DOHH2 (cell line): Measurements from ENCODE around the gene EPB42.
A peak's percentile ranks its signal among the peaks of the same experiment; 100 is the strongest.

Experiments used
- H3F3A ChIP-seq: fragments of 200-600 bp; sonication (generic), shearing (Covaris generic); 2 replicates; pipeline ENCODE4 v1.6.0; 2016; ENCODE audit warnings: antibody characterized with exemption, mild to moderate bottlenecking; ENCODE audit not compliant: control insufficient read depth, insufficient read depth
- H3K27ac ChIP-seq: fragments of 200-600 bp; sonication (generic); 2 replicates; pipeline ENCODE4 v1.5.1; 2014; ENCODE audit warnings: low read depth, mild to moderate bottlenecking, low read length, moderate library complexity
- H3K27me3 ChIP-seq: fragments of 200-600 bp; sonication (generic); 2 replicates; pipeline ENCODE4 v1.6.1; 2014; ENCODE audit warnings: mild to moderate bottlenecking, low read length, mixed read lengths; ENCODE audit not compliant: control insufficient read depth
- H3K36me3 ChIP-seq: fragments of 200-600 bp; sonication (generic); 2 replicates; pipeline ENCODE4 v1.6.1; 2014; ENCODE audit warnings: mild to moderate bottlenecking, low read length, moderate library complexity, mixed read lengths; ENCODE audit not compliant: control insufficient read depth
- H3K4me1 ChIP-seq: fragments of 200-600 bp; sonication (generic); 2 replicates; pipeline ENCODE4 v1.6.1; 2014; ENCODE audit warnings: mild to moderate bottlenecking, low read length, mixed read lengths; ENCODE audit not compliant: control insufficient read depth
- H3K4me2 ChIP-seq: fragments of 200-600 bp; sonication (generic); 2 replicates; pipeline ENCODE4 v1.6.0; 2014; ENCODE audit warnings: mild to moderate bottlenecking, low read length, moderate library complexity
- H3K4me3 ChIP-seq: fragments of 200-600 bp; sonication (generic); 2 replicates; pipeline ENCODE4 v1.5.1; 2014; ENCODE audit warnings: mild to moderate bottlenecking, low read length, mixed read lengths
- H3K79me2 ChIP-seq: fragments of 200-600 bp; sonication (generic); 2 replicates; pipeline ENCODE4 v1.6.1; 2014; ENCODE audit warnings: mild to moderate bottlenecking, low read length, mixed read lengths; ENCODE audit not compliant: control insufficient read depth
- H3K9me2 ChIP-seq: fragments of 200-600 bp; sonication (generic); replicated peaks from 2 replicates; pipeline ENCODE4 v1.6.1; 2014; ENCODE audit warnings: mild to moderate bottlenecking, low read length, mixed read lengths; ENCODE audit not compliant: control insufficient read depth
- H3K9me3 ChIP-seq: fragments of 200-600 bp; sonication (generic); 2 replicates; pipeline ENCODE4 v1.6.1; 2014; ENCODE audit warnings: antibody characterized with exemption, low read length, mixed read lengths; ENCODE audit not compliant: control insufficient read depth, insufficient read depth
- H4K20me1 ChIP-seq: fragments of 200-600 bp; sonication (generic); 2 replicates; pipeline ENCODE4 v1.6.0; 2014; ENCODE audit warnings: low read depth, mild to moderate bottlenecking, antibody characterized with exemption, low read length, moderate library complexity; ENCODE audit not compliant: control insufficient read depth, insufficient read depth
- EZH2phosphoT487 ChIP-seq: fragments of 200-600 bp; sonication (generic); IDR thresholded peaks from 2 replicates; pipeline ENCODE4 v1.6.1; 2017; ENCODE audit warnings: borderline replicate concordance, mild to moderate bottlenecking, antibody characterized with exemption, low read length, moderate library complexity, mixed read lengths
- TF ChIP-seq, protein P1 (sequence below): fragments of 200-600 bp; sonication (generic); IDR thresholded peaks from one replicate; pipeline ENCODE4 v1.5.1; 2014; ENCODE audit warnings: antibody characterized with exemption, mild to moderate bottlenecking, low read depth, low read length; ENCODE audit not compliant: poor library complexity, severe bottlenecking

The EPB42 gene

DNA sequence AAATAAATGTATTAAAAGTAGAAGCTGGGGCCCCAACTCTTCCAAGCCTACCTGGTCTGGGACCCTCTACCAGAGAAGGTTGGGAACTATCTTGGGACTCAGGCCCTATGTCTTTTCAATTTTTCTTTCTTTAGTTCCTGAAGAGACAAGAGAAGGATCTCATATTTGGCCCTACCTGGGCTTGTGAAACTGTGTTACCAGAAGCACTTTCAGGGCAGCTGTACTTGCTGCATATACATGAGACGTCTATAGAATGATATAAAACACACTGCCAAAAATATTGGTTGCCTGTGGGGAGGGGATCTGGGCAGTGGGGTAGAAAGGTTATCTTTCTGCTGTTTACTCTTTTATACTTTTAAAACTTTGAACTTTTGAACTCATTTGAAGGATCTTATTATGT lies 604 bp upstream of the EPB42 start:
- Histone ChIP-seq H3K9me2 (no peaks in the 10 kb centered on the region), H4K20me1 (no peaks in the 10 kb centered on the region), H3K4me3 (no peak overlapping the region), H3K27me3 (no peaks in the 10 kb centered on the region; the same call in 1 of the 2 replicates), H3K4me2 (no peak overlapping the region), H3F3A (no peaks in the 10 kb centered on the region), H3K79me2 (no peaks in the 10 kb centered on the region), H3K36me3 (no peaks in the 10 kb centered on the region), H3K27ac (no peak overlapping the region), H3K4me1 (no peaks in the 10 kb centered on the region), H3K9me3 (no peaks in the 10 kb centered on the region)
- no peak for TF ChIP-seq EZH2phosphoT487
- TF ChIP-seq, protein P1, sequence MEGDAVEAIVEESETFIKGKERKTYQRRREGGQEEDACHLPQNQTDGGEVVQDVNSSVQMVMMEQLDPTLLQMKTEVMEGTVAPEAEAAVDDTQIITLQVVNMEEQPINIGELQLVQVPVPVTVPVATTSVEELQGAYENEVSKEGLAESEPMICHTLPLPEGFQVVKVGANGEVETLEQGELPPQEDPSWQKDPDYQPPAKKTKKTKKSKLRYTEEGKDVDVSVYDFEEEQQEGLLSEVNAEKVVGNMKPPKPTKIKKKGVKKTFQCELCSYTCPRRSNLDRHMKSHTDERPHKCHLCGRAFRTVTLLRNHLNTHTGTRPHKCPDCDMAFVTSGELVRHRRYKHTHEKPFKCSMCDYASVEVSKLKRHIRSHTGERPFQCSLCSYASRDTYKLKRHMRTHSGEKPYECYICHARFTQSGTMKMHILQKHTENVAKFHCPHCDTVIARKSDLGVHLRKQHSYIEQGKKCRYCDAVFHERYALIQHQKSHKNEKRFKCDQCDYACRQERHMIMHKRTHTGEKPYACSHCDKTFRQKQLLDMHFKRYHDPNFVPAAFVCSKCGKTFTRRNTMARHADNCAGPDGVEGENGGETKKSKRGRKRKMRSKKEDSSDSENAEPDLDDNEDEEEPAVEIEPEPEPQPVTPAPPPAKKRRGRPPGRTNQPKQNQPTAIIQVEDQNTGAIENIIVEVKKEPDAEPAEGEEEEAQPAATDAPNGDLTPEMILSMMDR = no peak

DNA sequence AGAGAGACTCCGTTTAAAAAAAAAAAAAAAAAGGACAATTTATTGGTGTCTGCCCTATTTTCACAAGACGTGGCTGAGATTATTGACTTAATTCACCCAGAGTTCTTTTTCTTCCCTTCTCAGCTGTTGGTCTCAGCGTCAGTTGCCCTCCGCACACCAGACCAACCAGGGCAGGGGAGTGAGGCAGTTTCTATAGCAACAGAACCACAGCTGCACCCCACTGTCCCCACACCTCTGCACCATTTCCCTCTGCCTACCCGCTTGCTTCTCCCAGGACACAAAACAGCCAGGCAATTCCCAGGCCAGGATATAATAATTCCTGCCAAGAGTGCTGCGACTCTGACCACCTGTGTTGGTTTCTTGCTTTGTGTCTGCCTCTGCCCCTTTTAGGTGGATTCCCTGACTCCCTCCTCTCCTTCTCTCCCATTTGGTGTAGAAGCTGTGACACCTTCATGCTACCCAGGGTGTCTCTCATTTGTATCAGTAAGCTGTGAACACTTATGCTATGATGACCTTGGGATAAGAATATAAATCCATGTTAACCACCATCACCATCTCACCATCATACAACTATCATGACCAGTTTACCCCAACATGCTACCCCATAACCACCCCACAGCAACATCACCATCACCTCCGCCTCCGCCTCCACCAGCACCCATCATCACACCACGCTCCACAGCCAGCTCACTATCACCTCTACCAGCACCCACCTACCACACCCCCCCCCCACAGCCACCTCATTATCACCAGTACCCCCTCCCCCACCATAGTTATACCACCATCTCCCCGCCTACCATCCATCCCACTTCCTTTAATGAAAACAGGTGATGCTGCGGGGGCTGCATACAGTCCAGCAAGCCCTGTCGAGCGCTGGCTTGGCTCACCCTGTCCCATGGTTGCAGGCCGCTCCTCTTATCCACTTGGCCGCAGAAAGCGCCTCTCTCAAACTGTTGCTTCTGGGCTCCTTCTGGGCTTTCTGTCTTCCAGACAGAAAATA lies 589 bp downstream of the EPB42 start:
- H3K4me1 ChIP-seq = no peaks in the 10 kb centered on the region
- no peak overlapping the region for H3K4me2 ChIP-seq
- no peak overlapping the region for H3K4me3 ChIP-seq
- no peaks in the 10 kb centered on the region for H3K9me3 ChIP-seq
- H3K27ac ChIP-seq = no peak overlapping the region
- no peaks in the 10 kb centered on the region for H3F3A ChIP-seq
- H3K27me3 ChIP-seq = no peaks in the 10 kb centered on the region; the same call in 1 of the 2 replicates
- no peaks in the 10 kb centered on the region for H4K20me1 ChIP-seq
- no peaks in the 10 kb centered on the region for H3K79me2 ChIP-seq
- H3K9me2 ChIP-seq = no peaks in the 10 kb centered on the region
- H3K36me3 ChIP-seq = no peaks in the 10 kb centered on the region
- TF ChIP-seq, protein P1 = no peak
- no peak for TF ChIP-seq EZH2phosphoT487

DNA sequence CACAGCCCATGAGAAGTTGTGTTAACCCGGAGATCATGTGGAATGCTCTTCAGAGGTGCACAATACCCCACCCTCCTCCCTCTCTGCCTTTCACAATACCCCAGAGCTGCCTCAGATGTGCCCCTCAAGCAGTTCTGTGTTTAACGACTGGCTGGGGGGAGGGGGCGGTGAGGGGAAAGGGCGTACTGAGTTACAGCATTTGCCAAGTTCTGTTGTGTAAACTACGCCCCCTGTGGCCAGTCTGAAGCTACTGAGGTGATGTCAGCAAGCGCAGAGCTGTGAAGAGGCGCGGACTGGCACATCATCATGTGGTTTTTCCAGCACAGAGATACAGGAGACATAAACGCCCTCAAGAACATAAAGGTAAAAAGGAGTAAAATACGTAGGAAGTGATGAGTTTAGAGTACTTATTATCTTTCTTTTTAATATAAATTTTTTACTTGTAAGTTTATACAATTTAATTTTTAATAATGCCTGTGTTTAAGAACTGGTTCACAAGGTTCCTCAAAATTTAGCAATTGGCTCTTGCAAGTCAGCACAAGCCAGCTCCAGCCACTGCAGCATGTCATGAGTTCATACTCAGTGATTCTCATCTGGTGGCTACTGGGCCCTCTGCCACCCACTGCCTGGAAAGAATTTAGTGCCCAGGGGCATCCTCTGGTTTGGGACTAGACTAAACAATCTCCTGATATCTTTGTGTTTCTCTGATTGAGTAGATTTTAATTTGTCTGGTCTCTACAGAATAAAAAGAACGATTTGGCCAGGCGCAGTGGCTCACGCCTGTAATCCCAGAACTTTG lies 1.7 kb downstream of the EPB42 start:
- Histone ChIP-seq H3K4me1 (no peaks in the 10 kb centered on the region), H3K4me2 (no peak overlapping the region), H3K9me3 (no peaks in the 10 kb centered on the region), H3F3A (no peaks in the 10 kb centered on the region), H3K4me3 (no peak overlapping the region), H3K27me3 (no peaks in the 10 kb centered on the region; the same call in 1 of the 2 replicates), H3K36me3 (no peaks in the 10 kb centered on the region), H4K20me1 (no peaks in the 10 kb centered on the region), H3K27ac (no peak overlapping the region), H3K9me2 (no peaks in the 10 kb centered on the region), H3K79me2 (no peaks in the 10 kb centered on the region)
- no peak for TF ChIP-seq EZH2phosphoT487
- TF ChIP-seq, protein P1 = peak; percentile 41
